ENCODE measurements around the gene PCGF2. TPM values are rescaled to one million over a fixed set of nuclear protein-coding genes. Genes with fewer than 3 reads are reported as not detected.

Gene PCGF2
- total RNA-seq, 1 experiment from 2014 or later, result 95.1 TPM

GRCh38 chr17:38740806-38741205, 7.3 kb downstream of the PCGF2 start:
- H3K27ac Mint-ChIP-seq (ENCODE audit: unreplicated experiment), result no peak overlapping the region
- POLR2A ChIA-PET, result no interaction called here
- H3K36me3 Mint-ChIP-seq (ENCODE audit: insufficient read depth, unreplicated experiment), result peaks cover 55% of the 10 kb centered on the region

DNA sequence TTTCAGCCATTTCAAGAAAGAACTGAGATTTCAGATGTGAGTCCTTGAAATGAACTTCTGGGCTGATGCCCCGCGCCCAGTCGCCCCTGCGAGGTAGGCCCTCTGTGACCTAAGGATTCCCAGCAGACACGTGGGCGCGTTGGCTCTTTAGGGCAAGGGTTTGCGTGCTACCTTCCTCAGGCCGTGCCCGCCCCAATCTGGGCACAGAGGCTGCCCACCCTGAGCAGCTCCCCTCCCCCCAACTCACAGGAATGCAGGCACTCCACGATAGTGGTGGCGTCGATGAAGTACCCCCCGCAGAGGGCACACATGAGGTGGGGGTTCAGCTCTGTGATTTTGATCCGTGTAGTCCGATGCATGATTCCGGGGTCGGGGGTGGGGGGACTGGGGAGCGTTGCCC, 8.1 kb downstream of the PCGF2 start:
- Mint-ChIP-seq H3K36me3 (ENCODE audit: insufficient read depth, unreplicated experiment) (peaks cover 61% of the 10 kb centered on the region), H3K4me1 (ENCODE audit: low read depth, unreplicated experiment) (peaks cover 20% of the 10 kb centered on the region), H3K9me3 (ENCODE audit: unreplicated experiment) (no peaks in the 10 kb centered on the region), H3K4me3 (ENCODE audit: unreplicated experiment) (no peak overlapping the region), H3K27ac (ENCODE audit: unreplicated experiment) (no peak overlapping the region), H3K27me3 (ENCODE audit: insufficient read depth, unreplicated experiment) (no peaks in the 10 kb centered on the region)
- intact Hi-C loops (cut with micrococcal nuclease; ENCODE audit: unreplicated experiment), result no loop called here
- DNase-seq, result no peak
- Histone ChIP-seq H3K4me3 (ENCODE audit: low read depth, low read length) (no peak overlapping the region), H3K4me1 (no peaks in the 10 kb centered on the region), H3K9me3 (no peaks in the 10 kb centered on the region), H3K36me3 (ENCODE audit: control insufficient read depth, insufficient read depth, low read length) (peaks cover 3% of the 10 kb centered on the region), H3K27me3 (replicated peaks; ENCODE audit: control insufficient read depth, insufficient read depth, low read length) (no peaks in the 10 kb centered on the region)
- TF ChIP-seq CTCF (IDR thresholded peaks at IDR 0.05; ENCODE audit: insufficient read depth in 1 of 2, low read depth in 1 of 2, low read length in 1 of 2, severe bottlenecking in 1 of 2, unreplicated experiment in 1 of 2), result no peak
- POLR2A ChIA-PET, result no interaction called here
- no TSS peak for BruUV-seq (replicated peaks)
- CTCF ChIA-PET, result interaction anchor here (0.6 kb wide), 1 partner anchor 418 kb away, joined by 4 read pairs; no protein-coding TSS in a partner anchor

More at GRCh38 chr17:38740806-38741205, 7.3 kb downstream of the PCGF2 start:
- CTCF ChIA-PET, result no interaction called here
- DNase-seq, result no peak
- Mint-ChIP-seq H3K9me3 (ENCODE audit: unreplicated experiment) (no peaks in the 10 kb centered on the region), H3K4me1 (ENCODE audit: low read depth, unreplicated experiment) (peaks cover 21% of the 10 kb centered on the region), H3K27me3 (ENCODE audit: insufficient read depth, unreplicated experiment) (no peaks in the 10 kb centered on the region), H3K4me3 (ENCODE audit: unreplicated experiment) (no peak overlapping the region)
- H3K27me3 ChIP-seq (replicated peaks; ENCODE audit: control insufficient read depth, insufficient read depth, low read length), result no peaks in the 10 kb centered on the region
- peaks cover 1% of the 10 kb centered on the region for H3K36me3 ChIP-seq (ENCODE audit: control insufficient read depth, insufficient read depth, low read length)
- intact Hi-C loops (cut with micrococcal nuclease; ENCODE audit: unreplicated experiment), result no loop called here
- no peaks in the 10 kb centered on the region for H3K9me3 ChIP-seq
- BruUV-seq (replicated peaks), result no TSS peak
- H3K4me1 ChIP-seq, result peaks cover 5% of the 10 kb centered on the region
- TF ChIP-seq CTCF (IDR thresholded peaks at IDR 0.05; ENCODE audit: insufficient read depth in 1 of 2, low read depth in 1 of 2, low read length in 1 of 2, severe bottlenecking in 1 of 2, unreplicated experiment in 1 of 2), result no peak
- H3K4me3 ChIP-seq (ENCODE audit: low read depth, low read length), result no peak overlapping the region

GRCh38 chr17:38739305-38739704, 8.8 kb downstream of the PCGF2 start:
- no peaks in the 10 kb centered on the region for H3K27me3 ChIP-seq (replicated peaks; ENCODE audit: control insufficient read depth, insufficient read depth, low read length)
- Mint-ChIP-seq H3K27ac (ENCODE audit: unreplicated experiment) (no peak overlapping the region), H3K4me3 (ENCODE audit: unreplicated experiment) (no peak overlapping the region), H3K36me3 (ENCODE audit: insufficient read depth, unreplicated experiment) (peaks cover 69% of the 10 kb centered on the region), H3K4me1 (ENCODE audit: low read depth, unreplicated experiment) (peaks cover 16% of the 10 kb centered on the region), H3K9me3 (ENCODE audit: unreplicated experiment) (no peaks in the 10 kb centered on the region), H3K27me3 (ENCODE audit: insufficient read depth, unreplicated experiment) (no peaks in the 10 kb centered on the region)
- CTCF ChIA-PET, result no interaction called here
- peaks cover 3% of the 10 kb centered on the region for H3K36me3 ChIP-seq (ENCODE audit: control insufficient read depth, insufficient read depth, low read length)
- no peaks in the 10 kb centered on the region for H3K9me3 ChIP-seq
- TF ChIP-seq CTCF (IDR thresholded peaks at IDR 0.05; ENCODE audit: insufficient read depth in 1 of 2, low read depth in 1 of 2, low read length in 1 of 2, severe bottlenecking in 1 of 2, unreplicated experiment in 1 of 2), result no peak
- intact Hi-C loops (cut with micrococcal nuclease; ENCODE audit: unreplicated experiment), result no loop called here
- DNase-seq, result no peak
- POLR2A ChIA-PET, result no interaction called here
- no peaks in the 10 kb centered on the region; the same call in 1 of the 2 replicates for H3K4me1 ChIP-seq
- H3K4me3 ChIP-seq (ENCODE audit: low read depth, low read length), result no peak overlapping the region
- no TSS peak for BruUV-seq (replicated peaks)
